Measurements from ENCODE around the gene PIM2.
A peak's percentile ranks its signal among the peaks of the same experiment; 100 is the strongest.

Gene PIM2

DNA sequence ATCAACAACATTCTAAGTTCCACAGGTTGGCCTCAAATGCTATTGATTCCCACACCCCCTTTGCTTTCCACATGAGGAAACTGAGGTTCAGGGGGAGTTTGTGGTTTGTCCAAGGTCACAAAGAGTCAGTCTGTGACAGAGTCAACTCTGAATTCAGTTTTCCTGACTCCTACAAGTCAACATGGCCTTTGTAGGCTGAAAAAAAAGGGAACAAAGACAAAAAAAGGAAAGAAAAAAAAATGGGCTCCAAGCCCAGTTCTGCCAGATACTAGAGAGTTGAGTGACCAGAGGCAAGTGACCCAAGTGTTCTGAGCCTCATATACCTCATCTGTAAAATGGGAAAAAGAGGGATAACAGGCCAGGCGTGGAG lies 16.5 kb upstream of the PIM2 start:
- DNase-seq (ENCODE audit: low spot score) = no peak

DNA sequence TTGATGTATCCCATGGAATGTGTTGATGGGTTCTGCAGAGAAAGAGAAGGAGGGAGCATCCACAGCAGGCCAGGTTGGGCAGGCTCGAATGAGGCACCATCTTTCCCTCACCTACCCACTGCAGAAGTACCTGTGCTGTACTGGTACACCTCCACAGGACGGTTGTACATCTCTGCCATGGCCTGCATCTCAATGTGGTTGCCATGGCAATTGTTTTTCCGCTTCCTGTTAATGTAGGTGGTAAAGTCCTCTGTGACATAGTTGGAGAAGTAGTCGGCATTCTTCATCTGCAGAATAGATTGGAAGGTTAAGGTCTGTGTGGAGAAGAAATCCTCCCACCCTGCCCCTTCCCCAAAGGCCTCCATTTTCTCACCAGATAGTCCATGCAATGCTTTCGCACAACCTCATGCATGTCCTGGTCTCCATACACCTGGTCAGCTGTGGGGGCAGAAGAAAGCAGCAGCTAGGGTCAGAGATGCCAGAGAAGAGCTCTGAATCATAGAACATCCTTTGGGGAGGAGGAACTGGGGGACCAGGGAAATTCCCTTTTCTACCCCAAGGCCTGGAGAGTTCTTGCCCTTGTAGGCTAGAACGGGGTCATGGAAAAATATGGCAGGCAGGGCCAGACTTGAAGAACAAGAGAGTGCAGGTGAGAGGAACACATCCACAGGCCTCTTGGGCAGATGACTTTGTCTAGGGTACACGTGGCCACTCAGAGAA lies 15.9 kb upstream of the PIM2 start:
- no peak for DNase-seq (ENCODE audit: low spot score)

DNA sequence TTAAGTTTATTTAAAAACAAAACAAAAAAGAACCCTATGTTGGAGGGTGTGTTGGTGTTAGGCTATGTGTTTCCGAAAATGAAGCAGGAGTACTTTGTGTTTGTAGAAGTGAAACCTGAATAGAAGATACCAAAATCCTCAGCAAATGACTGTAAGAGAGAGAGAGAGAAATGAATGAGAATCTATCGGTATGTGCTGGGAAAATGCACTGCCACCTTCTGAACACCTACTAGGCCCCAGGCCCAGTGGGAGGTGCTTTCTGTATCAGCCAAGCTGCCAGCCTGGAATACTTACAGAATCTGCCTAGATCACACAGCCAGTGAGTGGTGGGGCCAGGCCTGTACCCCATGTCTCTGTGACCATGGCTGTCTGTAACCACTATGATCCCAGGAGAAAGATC lies 14.9 kb upstream of the PIM2 start:
- DNase-seq (ENCODE audit: low spot score) = no peak

DNA sequence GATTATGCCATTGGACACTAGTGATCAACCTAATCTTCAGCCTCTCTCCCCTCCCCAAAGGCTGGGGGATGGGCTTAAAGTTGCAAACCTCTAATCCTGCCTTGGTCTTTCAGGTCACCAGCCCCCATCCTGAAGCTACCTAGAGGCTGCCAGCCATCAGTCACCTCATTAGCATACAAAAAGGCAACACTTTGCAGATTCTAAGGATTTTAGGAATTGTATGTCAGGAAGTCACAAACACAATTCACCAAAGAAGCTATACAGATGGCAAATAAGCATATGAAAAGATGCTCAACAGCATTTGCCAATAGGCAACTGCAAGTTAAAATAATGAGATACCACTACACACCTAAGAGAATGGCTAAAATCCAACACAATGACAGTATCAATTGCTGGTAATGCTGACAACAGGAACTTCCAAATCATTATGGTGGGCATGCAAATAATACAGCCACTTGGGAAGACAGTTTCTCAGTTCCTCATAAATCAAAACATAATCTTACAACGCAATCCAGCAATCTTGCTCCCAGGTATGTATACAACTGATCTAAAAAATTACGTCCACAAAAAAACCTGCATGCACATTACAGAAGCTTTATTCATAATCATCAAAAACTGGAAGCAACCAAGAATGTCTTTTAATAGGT lies 9.0 kb upstream of the PIM2 start:
- DNase-seq (ENCODE audit: low spot score) = no peak

DNA sequence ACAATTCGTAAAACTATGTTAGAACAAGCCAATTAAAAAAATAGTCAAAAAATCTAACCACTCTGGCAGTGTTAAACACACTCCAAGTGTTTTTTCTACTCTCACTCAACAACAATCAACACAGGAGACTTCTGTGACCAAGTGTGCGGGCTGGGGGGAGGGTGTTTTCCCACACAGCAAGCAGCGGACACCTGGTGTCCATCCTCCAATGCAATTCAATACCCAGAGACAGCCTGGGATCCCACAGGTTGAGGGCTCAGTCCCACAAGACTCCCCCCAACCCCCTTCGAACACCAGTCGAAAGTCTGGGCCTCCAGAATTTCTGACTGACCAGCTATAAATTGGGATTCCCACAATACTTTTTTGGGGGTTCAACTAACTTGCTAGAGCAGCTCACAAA lies 8.3 kb upstream of the PIM2 start:
- no peak for DNase-seq (ENCODE audit: low spot score)

DNA sequence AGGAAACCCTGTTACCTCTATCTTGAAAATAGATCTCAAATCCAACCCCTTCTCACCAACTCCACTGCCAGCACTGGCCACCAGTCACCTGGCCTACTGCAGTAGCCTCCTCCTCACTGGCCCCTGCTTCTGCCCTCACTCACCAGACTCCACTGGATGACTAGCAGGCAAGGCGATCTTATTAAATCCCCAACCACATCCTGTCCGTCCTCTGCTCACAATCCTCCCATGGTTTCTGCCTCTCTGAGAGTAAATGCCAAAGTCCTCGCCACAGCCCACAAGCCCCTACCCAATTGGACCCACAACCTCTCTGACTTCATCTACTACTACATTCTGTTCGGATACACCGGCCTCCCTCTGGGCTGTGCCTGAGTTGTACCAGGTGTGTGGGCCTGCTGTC lies 5.4 kb upstream of the PIM2 start:
- DNase-seq (ENCODE audit: low spot score) = no peak

DNA sequence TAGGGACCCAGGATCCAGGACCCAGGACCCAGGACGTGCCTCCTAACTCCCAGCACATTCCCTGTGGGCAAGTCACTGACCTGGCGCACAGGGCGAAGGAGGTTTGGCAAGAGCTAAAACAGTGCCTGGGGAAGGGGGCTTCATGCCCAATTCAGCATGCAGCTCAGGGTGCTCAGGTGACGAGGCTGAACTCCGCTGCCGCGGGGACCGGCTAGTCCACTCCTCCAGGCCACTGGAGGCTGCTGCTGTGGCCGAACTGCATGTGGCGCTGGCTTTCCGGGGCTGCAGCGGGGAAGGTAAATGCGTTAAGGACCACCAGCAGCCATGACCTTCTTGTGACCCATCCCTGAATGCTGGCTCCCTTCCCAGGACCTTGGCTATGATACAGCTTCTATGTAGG lies 4.9 kb upstream of the PIM2 start:
- no peak for DNase-seq (ENCODE audit: low spot score)

DNA sequence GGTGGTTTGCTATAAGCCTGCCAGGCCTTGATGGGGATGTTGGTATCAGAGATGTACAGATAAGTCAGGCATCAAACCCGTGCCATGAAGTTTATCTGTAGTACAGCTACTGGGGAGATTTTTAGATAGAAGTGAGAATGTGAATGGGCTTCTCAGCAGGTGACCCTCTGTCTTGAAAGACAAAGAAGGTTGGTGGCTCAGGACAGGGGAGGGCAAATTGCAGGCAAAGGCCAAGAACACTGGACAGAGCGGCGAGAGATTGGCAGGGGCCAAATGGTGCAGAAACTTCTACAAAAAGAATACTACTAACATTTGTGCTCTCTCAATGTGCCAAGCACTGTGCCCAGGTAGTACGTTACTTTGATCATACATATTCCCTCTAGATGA lies 1.9 kb upstream of the PIM2 start:
- no peak for DNase-seq (ENCODE audit: low spot score)

DNA sequence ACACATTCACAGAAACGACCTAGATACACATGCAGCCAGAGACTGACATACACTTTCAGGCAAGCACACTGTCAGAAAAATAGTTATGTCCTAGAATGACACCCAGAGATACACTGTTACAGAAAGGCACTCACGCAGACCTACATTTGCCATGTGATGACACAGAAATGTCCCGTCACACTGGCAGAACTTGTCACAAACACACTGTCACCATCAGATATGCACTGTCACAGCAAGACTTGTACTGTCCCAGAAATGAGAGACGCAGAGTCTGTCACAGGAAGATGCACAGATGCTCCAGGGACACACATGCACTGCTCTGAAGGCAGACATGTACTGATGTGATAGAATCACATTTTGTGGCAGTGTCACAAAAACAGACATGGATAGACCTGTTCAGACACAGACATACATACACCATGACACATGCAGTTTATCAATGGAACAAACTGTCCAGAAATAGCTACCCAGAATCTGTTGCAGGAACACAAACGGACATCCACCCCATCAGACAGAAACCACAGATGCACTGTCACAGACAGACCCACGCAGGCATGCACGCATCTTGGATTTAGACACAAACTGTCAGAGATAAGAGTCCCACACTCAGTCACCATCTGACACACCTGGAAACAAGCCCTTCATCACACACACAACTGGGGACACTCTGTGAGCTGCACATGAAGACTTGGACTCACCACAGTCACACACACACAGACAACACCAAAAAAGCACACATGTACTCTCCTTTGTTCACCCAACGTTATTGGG lies 1.3 kb upstream of the PIM2 start:
- DNase-seq (ENCODE audit: low spot score) = peak; percentile 11

DNA sequence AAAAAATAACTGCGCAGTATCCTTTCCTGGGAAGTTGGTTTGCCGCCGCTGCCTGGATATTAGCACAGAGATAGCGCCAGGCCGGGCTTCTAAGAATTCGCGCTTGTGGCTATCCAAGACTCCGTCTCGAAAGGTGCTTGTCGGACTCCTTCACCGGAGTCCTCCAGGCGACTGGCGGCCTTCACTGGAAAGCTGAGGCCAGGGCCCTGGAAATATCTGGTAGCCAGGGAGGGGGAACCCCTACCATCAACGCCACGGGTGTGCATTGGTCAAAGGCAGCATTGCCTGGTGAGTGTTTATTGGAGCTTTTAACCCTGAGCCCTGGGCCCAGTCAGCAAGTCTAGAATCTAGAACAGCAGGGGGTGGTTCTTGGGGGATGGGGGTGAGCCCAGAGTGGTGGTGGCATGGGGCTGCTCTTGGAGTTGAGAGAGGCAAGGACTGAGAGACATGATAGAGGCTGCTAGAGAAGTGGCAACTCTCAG lies 577 bp upstream of the PIM2 start:
- no peak for DNase-seq (ENCODE audit: low spot score)

DNA sequence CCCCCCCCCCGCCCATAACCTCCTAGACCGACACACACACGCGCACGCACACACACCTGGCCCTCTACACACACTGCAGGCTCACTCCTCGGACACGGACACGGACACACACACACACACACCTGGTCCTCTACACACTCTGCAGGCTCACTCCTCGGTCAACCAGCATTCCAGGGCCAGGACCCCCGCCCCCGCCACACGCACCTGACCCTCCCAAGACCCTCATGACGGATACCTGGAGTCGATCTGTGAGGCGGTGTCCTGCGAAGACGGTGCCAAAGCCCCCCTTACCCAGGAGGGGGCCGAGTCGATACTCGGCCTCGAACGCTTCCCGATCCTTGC lies 552 bp downstream of the PIM2 start:
- no peak for DNase-seq (ENCODE audit: low spot score)

DNA sequence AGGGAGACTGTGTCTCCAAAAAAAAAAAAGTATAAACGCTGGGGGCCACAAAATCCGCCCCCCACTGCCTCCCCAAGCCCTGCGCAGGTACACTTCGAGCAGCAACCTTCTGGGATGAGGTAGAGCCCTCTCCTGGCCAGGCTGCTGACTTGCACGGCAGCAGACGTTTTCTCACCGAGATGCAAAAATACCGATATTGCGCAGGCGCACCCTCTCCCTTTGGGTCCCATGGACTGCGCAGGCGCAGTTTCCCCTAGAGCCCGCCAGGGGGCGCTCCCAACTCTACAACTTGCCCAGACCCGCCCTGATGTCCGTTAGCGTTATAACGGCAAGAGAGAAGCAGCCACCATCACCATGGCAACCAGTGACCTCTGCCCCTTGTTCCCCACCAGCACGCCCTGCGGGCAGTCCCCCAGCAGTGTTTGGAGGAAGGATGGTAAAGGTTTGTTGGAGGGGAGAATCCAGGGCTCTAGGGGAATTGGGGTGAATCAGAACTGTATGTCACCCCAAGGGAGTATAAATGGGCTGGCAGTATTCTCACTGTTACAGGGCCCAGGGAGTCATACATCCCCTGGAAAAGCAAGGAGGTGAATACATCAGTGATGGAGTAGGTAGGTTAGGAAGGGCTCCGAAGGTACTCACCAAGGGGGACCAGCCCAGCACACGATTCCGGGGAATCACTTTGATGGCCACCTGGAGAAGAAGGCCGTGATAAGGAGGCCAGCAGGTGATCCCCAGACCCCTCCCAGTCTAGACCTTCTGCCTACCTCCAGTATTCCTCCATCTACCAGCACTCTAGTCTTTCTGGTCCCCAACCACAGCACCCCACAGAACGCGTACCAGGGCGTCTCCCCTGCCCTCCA lies 1.5 kb downstream of the PIM2 start:
- DNase-seq (ENCODE audit: low spot score) = peak; percentile 82

DNA sequence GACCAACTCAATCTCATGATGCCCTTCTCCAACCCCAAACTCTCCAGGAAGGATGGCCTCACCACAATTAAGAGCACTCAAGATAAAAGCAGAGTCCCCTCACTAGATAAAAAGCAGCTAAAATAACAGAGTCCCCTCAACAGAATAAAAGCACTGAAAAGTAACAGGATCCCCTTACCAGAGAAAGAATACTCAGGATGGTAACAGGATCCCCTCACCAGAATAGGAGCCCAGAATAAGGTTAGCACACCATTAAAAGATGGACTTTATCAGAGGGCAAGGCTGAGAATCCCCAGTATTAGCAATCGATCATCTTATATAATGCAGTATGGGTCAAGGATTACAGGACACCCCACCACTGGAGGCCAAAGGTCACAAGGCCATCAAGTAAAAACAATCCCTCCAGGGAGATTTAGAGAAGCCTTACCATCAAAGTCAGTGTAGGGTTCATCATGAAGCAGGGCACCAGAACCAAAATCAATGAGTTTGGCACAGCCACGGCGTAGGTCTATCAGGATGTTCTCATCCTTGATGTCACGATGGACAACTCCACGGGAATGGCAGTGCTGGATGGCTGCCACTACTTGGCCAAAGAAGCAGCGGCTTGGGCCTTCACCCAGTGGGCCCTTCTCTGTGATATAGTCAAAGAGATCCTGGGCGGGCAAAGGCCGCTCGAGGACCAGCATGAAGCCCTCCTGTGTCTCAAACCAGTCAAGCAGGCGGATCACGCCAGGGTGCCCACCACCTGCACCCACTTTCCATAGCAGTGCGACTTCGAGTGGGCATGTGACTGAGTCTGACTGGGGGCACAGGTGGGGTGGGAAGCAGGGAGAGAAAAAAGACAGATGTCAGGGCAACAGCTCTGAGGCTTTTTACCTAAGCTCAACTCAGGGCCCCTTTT lies 4.0 kb downstream of the PIM2 start:
- DNase-seq (ENCODE audit: low spot score) = no peak

DNA sequence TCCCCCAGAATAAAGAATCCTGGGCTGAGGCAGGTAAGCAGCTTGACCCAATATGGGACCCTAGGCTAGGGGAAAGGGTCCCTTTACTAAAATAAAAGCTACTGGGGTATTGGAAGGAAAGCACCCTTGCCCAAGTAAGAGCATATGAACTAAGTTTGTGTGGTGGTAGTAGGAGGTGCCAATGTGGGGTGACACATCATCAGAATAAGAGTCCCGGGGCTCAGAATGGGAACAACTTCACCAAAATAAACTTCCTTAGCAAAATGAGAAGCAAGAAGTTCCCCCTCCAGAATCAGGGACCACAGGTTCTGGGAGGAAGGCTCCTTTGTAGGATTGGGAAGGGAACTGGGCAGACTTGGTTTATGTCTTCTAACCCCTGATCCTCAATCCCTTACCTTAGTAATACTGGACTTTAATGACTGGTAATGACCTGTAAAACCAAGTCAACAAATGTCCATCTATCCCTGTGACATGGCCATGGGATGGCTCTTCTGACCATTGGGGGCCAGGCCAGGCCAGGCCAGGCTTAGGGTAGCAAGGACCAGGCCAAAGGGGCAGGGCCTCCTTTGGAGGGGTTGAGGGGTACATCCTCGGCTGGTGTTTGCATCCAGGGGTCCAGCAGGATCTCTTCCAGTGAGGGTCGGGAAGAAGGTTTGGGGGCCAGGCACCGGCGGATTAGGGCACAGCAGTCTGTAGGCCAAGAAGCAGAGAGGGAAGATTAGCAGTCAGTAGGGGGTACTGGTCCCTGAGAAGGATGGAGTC lies 5.0 kb downstream of the PIM2 start:
- DNase-seq (ENCODE audit: low spot score) = no peak

DNA sequence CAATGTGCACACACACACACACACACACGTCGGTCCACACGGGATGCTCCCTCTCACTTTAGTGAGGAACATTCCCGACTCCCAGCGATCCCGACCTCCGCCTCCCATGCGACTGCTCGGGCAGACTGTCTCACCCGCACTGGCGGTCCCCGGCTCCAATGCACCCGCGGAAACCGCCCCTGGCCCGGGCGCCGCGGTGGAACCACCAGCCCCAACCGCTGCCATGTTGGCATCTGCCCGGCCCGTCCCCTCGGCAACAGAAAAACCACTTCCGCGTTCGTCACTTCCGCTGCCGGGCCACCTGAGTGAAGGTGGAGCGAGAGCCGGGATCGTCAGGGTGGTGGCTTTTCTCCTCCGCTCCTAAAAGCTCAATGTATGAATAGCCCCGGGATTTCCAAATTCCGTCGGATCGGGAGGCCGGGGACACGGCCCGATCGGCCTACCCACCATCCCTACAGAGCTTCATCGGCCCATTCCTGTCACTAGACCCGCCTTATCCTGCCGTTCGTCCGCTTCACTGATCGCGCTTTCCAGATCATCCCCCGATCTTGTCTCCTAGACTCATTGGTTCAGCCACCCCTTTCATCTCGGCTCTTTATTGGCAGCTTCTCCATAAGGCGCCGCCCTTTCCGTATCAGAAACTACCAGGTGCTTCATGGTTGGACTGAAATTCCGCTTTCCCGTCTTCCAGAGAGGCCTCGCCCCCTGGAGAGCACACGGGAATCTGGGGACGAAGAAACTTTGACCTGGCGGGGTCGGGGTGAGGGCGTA lies 7.2 kb downstream of the PIM2 start, which contains the start of gene SLC35A2:
TSS of gene SLC35A2 (minus strand) at position 235 of the 771 bp plus-strand sequence. CDS start at position 225, 10 bp downstream.
- DNase-seq (ENCODE audit: low spot score) = peak; percentile 83

DNA sequence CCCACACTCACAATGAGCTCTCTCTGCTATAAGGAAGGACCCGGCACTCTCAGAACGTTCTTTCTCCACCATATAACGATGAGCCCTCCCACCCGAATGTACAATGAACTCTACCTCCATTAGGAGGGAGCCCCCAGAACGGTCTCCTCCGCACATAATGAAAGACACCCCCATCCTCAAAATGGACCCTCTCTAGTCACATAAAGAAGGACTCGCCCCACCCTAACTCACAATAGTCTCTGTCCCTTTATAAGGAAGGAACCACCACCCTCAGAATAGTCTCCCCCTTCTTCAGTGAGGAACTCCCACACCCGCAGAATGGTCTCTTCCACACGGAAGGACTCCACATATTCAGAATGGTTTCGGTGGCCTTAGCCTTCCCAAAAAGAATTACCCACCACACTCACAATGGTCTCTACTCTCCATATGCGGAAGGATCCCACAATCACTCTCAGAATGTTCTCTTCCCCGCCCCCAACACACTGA lies 7.9 kb downstream of the PIM2 start:
- peak; percentile 6 for DNase-seq (ENCODE audit: low spot score)

DNA sequence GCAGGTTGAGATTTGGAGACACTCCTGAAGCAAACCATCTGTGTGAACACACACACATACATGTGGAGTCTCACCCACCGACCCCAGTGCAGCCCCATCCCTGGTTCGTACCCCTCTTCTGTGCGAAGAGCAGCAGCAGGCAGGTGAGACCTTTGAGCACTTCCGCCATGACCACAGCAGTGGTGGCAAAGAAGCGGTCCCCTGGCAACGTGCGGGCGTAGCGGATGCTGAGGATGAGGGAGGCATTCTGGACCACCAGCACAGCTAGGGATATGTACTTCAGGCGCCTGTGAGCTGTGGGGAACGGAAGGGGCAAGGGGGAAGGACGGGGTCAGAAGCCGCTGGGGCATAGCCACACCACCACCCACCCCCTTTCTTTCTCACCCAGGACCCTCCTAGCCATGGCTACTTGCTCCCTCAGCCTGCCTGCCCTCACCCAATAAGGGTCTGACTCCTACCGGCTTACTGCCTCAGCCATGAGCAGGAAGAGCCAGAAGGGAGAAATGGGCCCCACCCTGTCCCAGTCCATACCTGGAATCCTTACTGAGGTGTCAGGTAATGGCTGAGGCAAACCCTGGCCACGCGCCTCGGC lies 9.0 kb downstream of the PIM2 start:
- no peak for DNase-seq (ENCODE audit: low spot score)

DNA sequence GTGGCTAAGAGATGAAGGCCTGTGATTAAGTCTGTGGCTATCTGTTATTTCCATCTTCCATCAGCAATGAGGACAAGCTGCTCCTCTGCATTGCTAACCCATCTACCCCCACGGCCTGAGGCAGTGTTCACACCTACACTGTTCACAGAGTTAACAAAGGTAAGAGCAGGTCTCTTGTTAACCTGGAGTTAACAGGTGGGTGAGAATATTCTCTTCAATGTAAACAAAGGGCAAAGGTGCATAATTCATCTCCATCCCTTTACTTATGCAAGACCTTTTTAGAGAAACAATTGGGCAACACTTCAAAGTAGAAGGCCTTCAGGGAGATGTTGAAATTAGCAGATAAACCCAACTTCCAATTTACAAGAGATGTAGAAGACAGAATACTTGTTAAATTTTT lies 10.2 kb downstream of the PIM2 start:
- DNase-seq (ENCODE audit: low spot score) = no peak

Data from Ammon's horn (tissue), 1 donor.